MCF 10A (cell line): ENCODE results near the gene CNIH1. TPM values are rescaled to one million over a fixed set of nuclear protein-coding genes. Genes with fewer than 3 reads are reported as not detected.

Source experiments
- BruUV-seq: library from RNA; stranded (reverse); fragments of 400-500 nt; replicated peaks from 2 replicates; lab custom pipeline; 2021; lab: Mats Ljungman, UMichigan
- CTCF ChIA-PET: fragments of 300-600 bp; sonication (Branson Sonifier 250); formaldehyde crosslinking; extraction: SDS; loops from one replicate; lab custom pipeline; 2021; ENCODE audit warnings: antibody characterized with exemption, inconsistent platforms; lab: Yijun Ruan, JAX
- POLR2A ChIA-PET: fragments of 300-600, 350-650 bp; sonication (Branson Sonifier 250); formaldehyde crosslinking; extraction: SDS; loops from one replicate; lab custom pipeline; 2020; ENCODE audit warnings: antibody characterized with exemption, inconsistent platforms; lab: Yijun Ruan, JAX
- DNase-seq: peaks from one replicate; pipeline ENCODE4 v3.0.0-alpha.2; 2018; ENCODE audit not compliant: unreplicated experiment
- H3K27ac Mint-ChIP-seq: one replicate; pipeline ENCODE4 v1.8.0; 2022; ENCODE audit warnings: mild to moderate bottlenecking, low read depth, mixed read lengths; ENCODE audit not compliant: unreplicated experiment
- H3K27me3 Mint-ChIP-seq: one replicate; pipeline ENCODE4 v1.8.0; 2022; ENCODE audit warnings: mixed read lengths; ENCODE audit not compliant: insufficient read depth, unreplicated experiment
- H3K36me3 Mint-ChIP-seq: one replicate; pipeline ENCODE4 v1.8.0; 2022; ENCODE audit warnings: mild to moderate bottlenecking, moderate library complexity, mixed read lengths; ENCODE audit not compliant: insufficient read depth, unreplicated experiment
- H3K4me1 Mint-ChIP-seq: one replicate; pipeline ENCODE4 v1.8.0; 2022; ENCODE audit warnings: mixed read lengths; ENCODE audit not compliant: insufficient read depth, unreplicated experiment
- H3K4me3 Mint-ChIP-seq: one replicate; pipeline ENCODE4 v1.8.0; 2022; ENCODE audit warnings: mild to moderate bottlenecking, moderate library complexity, mixed read lengths; ENCODE audit not compliant: unreplicated experiment
- H3K9me3 Mint-ChIP-seq: one replicate; pipeline ENCODE4 v1.8.0; 2022; ENCODE audit warnings: mixed read lengths; ENCODE audit not compliant: unreplicated experiment
- intact Hi-C: fragments of 100-400 bp; cut with micrococcal nuclease; formaldehyde crosslinking; loops from 2 replicates; pipeline ENCODE4 v1.14.1; 2022
- total RNA-seq: library from RNA; stranded (reverse); gene quantifications from 2 replicates; pipeline ENCODE4 v1.2.3, GENCODE V29; 2022
- TF ChIP-seq, protein P1 (sequence below): fragments of 200-600 bp; IDR thresholded peaks from one replicate; pipeline ENCODE4 v1.8.0; 2022; ENCODE audit warnings: antibody characterized with exemption, mild to moderate bottlenecking; ENCODE audit not compliant: unreplicated experiment

Gene CNIH1
- total RNA-seq, 1 experiment from 2014 or later: 228 TPM

DNA sequence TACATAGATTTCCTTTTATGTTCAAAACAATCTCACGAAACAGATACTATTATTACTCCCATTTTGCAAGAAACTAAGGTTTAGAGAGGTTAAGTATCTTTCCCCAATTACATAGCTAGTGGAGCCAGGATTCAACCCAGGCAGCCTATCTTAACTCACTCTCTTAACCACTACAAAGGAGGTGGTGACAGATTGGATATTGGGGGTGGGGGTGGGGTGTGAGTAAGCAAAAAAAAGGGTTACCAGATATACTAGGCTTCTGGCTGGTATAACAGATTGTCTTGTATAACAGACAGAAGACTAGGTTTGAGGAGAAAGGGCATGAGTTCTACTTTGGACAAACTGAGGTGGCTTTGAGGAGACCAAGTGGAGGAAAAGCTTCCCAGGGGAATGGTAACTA, 45.5 kb upstream of the CNIH1 start:
- peak overlapping the region; percentile 73 for H3K4me3 Mint-ChIP-seq
- no peaks in the 10 kb centered on the region for H3K9me3 Mint-ChIP-seq
- POLR2A ChIA-PET: interaction anchor here (1.0 to 6.8 kb wide), 7 partner anchors 13 to 79 kb away, joined by 3 to 100 read pairs (median 20); partner anchors contain the start of genes CNIH1 and SAMD4A
- no peaks in the 10 kb centered on the region for H3K27me3 Mint-ChIP-seq
- peaks cover 39% of the 10 kb centered on the region for H3K4me1 Mint-ChIP-seq
- TF ChIP-seq, protein P1, sequence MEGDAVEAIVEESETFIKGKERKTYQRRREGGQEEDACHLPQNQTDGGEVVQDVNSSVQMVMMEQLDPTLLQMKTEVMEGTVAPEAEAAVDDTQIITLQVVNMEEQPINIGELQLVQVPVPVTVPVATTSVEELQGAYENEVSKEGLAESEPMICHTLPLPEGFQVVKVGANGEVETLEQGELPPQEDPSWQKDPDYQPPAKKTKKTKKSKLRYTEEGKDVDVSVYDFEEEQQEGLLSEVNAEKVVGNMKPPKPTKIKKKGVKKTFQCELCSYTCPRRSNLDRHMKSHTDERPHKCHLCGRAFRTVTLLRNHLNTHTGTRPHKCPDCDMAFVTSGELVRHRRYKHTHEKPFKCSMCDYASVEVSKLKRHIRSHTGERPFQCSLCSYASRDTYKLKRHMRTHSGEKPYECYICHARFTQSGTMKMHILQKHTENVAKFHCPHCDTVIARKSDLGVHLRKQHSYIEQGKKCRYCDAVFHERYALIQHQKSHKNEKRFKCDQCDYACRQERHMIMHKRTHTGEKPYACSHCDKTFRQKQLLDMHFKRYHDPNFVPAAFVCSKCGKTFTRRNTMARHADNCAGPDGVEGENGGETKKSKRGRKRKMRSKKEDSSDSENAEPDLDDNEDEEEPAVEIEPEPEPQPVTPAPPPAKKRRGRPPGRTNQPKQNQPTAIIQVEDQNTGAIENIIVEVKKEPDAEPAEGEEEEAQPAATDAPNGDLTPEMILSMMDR: no peak
- H3K27ac Mint-ChIP-seq: no peak overlapping the region
- no TSS peak for BruUV-seq
- peaks cover 24% of the 10 kb centered on the region for H3K36me3 Mint-ChIP-seq
- DNase-seq: no peak
- CTCF ChIA-PET: interaction anchor here (0.5 to 2.8 kb wide), 6 partner anchors 24 to 1349 kb away, joined by 3 to 20 read pairs (median 6); partner anchors contain the start of genes CGRRF1 and SAMD4A
- intact Hi-C loops: no loop called here

DNA sequence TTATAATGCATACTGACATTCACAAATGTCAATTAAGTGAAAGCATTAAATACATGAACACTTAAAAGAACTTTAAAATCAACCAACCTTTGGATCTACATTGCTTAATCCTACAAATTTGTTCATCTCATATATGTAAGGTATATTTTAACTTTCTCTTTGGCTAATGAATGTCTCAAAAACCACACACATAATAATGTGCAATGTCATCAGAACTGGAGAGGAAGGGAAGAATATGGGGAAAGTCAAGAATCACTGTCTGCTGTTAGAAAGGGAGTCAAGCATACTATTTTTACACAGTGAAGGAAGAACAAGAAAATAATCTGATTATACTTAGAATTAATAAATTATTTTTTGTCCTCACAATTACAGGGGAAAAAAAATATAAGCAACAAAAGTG, 42.7 kb upstream of the CNIH1 start:
- H3K27me3 Mint-ChIP-seq: no peaks in the 10 kb centered on the region
- no peak for DNase-seq
- ChIA-PET CTCF (interaction anchor here (1.0 to 1.7 kb wide), 3 partner anchors 20 to 44 kb away, joined by 3 to 5 read pairs (median 4); partner anchors contain the start of gene CNIH1), POLR2A (interaction anchor here (0.6 to 3.0 kb wide), 4 partner anchors 18 to 37 kb away, joined by 3 to 12 read pairs (median 3); no protein-coding TSS in a partner anchor)
- peaks cover 42% of the 10 kb centered on the region for H3K36me3 Mint-ChIP-seq
- no TSS peak for BruUV-seq
- H3K4me1 Mint-ChIP-seq: peaks cover 39% of the 10 kb centered on the region
- H3K4me3 Mint-ChIP-seq: no peak overlapping the region
- H3K27ac Mint-ChIP-seq: no peak overlapping the region
- intact Hi-C loops: no loop called here
- H3K9me3 Mint-ChIP-seq: no peaks in the 10 kb centered on the region
- TF ChIP-seq, protein P1: no peak

DNA sequence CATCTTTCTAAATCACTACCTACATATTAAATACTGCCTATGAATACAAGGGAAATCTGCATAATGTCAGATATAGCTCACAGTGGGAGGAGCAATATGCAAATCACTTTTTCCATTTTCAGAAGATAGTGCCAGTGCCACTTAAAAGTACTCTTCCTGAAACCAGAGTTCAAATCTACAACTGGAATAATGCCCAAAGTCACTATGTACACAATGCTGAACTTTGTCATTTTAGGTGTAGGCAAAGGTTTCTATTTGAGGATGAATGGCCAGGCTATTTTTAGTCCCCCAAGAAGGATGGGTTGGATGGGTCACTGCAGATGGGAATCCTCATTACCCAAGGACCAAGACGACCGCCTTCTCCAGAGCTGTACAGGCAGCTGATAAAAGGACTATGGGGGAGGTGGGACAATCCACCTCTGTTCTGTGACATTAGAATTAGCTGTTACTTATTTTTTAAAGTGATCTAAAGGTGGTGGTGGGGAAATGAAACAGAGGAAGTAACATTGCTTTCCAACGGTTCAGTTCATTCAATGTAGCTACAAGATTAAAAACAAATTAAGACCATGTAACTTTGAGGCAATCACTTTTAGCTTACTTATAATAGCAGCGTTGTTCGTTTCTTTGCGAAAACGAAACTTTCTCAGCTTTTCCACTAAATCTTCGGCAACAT, 42.0 kb upstream of the CNIH1 start:
- H3K27ac Mint-ChIP-seq: no peak overlapping the region
- peaks cover 39% of the 10 kb centered on the region for H3K4me1 Mint-ChIP-seq
- no peaks in the 10 kb centered on the region for H3K27me3 Mint-ChIP-seq
- TF ChIP-seq, protein P1: no peak
- H3K9me3 Mint-ChIP-seq: no peaks in the 10 kb centered on the region
- peaks cover 48% of the 10 kb centered on the region for H3K36me3 Mint-ChIP-seq
- H3K4me3 Mint-ChIP-seq: no peak overlapping the region
- BruUV-seq: no TSS peak
- CTCF ChIA-PET: interaction anchor here (0.7 to 1.7 kb wide), 6 partner anchors 21 to 323 kb away, joined by 3 to 5 read pairs (median 4); partner anchors contain the start of gene CNIH1
- POLR2A ChIA-PET: interaction anchor here (0.6 to 3.0 kb wide), 4 partner anchors 9 to 36 kb away, joined by 3 to 12 read pairs (median 4); no protein-coding TSS in a partner anchor
- intact Hi-C loops: no loop called here
- no peak for DNase-seq

DNA sequence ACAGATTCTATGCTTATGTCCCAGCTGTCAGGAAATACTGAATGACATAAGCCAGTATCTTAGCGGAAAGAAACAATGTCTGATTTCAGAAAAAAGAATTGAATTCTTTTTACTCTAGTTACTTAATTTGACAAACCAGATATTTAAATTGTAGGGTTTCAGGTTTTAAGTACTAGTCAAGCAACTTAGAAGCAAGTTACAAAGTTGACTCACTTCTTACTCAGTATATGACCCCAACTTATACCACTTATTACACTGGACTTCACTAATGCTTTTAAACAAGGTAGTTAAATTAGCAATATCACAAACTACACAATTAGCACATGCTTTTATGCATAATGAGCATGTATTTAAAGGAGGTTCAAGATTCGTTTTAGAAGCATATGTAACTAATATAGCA, 40.5 kb upstream of the CNIH1 start:
- no peak overlapping the region for H3K4me3 Mint-ChIP-seq
- TF ChIP-seq, protein P1: no peak
- H3K27ac Mint-ChIP-seq: no peak overlapping the region
- H3K4me1 Mint-ChIP-seq: peaks cover 33% of the 10 kb centered on the region
- BruUV-seq: no TSS peak
- DNase-seq: no peak
- intact Hi-C loops: no loop called here
- peaks cover 62% of the 10 kb centered on the region for H3K36me3 Mint-ChIP-seq
- no peaks in the 10 kb centered on the region for H3K9me3 Mint-ChIP-seq
- no peaks in the 10 kb centered on the region for H3K27me3 Mint-ChIP-seq
- ChIA-PET POLR2A (interaction anchor here (0.5 to 3.0 kb wide), 4 partner anchors 8 to 72 kb away, joined by 3 to 12 read pairs (median 4); partner anchors contain the start of gene CGRRF1), CTCF (interaction anchor here (1.4 kb wide), 1 partner anchor 35 kb away, joined by 4 read pairs; no protein-coding TSS in a partner anchor)
